Umbilical cord (tissue), 2 donors: ENCODE results near the gene HMGB2. TPM values are rescaled to one million over a fixed set of nuclear protein-coding genes. Genes with fewer than 3 reads are reported as not detected.

Experiments
- DNase-seq: peaks from one replicate; pipeline ENCODE4 v3.0.0-alpha.2; 2015; ENCODE audit warnings: low spot score
- total RNA-seq: library from RNA; depleted of rRNA; stranded (reverse); fragments of >200 nt; gene quantifications from one replicate; pipeline ENCODE4 v1.2.3, GENCODE V29; 2014; ENCODE audit warnings: low replicate concordance; ENCODE audit not compliant: insufficient read depth

The HMGB2 gene
- total RNA-seq, 1 donor from 2014 or later = 62.4 TPM

GRCh38 chr4:173334891-173335752, 964 bp upstream of the HMGB2 start:
- peak; percentile 87 for DNase-seq

- peak; percentile 71 for DNase-seq
Measured at GRCh38 chr4:173333658-173334084, 487 bp downstream of the HMGB2 start.

- peak; percentile 44 for DNase-seq
Measured at GRCh38 chr4:173332963-173333657, 1.0 kb downstream of the HMGB2 start.

GRCh38 chr4:173332021-173332487, 2.1 kb downstream of the HMGB2 start:
- DNase-seq = peak; percentile 13

- no peak for DNase-seq
Measured at GRCh38 chr4:173330590-173330989, 3.6 kb downstream of the HMGB2 start.

- no peak for DNase-seq
Measured at GRCh38 chr4:173328236-173328901, 5.8 kb downstream of the HMGB2 start.

- DNase-seq = no peak
Measured at GRCh38 chr4:173325007-173325736, 9.0 kb downstream of the HMGB2 start.

- peak; percentile 13 for DNase-seq
Measured at GRCh38 chr4:173319696-173320095, 14.5 kb downstream of the HMGB2 start.

- DNase-seq = peak; percentile 46
Measured at GRCh38 chr4:173318648-173319211, 15.4 kb downstream of the HMGB2 start.

- no peak for DNase-seq
Measured at GRCh38 chr4:173318240-173318639, 15.9 kb downstream of the HMGB2 start.

GRCh38 chr4:173317004-173317403, 17.2 kb downstream of the HMGB2 start:
- DNase-seq = no peak

- DNase-seq = no peak
Measured at GRCh38 chr4:173316060-173316459, 18.1 kb downstream of the HMGB2 start.

- no peak for DNase-seq
Measured at GRCh38 chr4:173314715-173315114, 19.4 kb downstream of the HMGB2 start.

- DNase-seq = no peak
Measured at GRCh38 chr4:173311368-173311767, 22.8 kb downstream of the HMGB2 start.

- DNase-seq = no peak
Measured at GRCh38 chr4:173307778-173308177, 26.4 kb downstream of the HMGB2 start.

GRCh38 chr4:173301518-173302201, 32.5 kb downstream of the HMGB2 start:
- DNase-seq = peak; percentile 58

GRCh38 chr4:173294444-173294843, 39.7 kb downstream of the HMGB2 start:
- no peak for DNase-seq

GRCh38 chr4:173293663-173294062, 40.5 kb downstream of the HMGB2 start:
- DNase-seq = no peak

- no peak for DNase-seq
Measured at GRCh38 chr4:173291899-173292298, 42.3 kb downstream of the HMGB2 start.

GRCh38 chr4:173289353-173289727, 44.8 kb downstream of the HMGB2 start:
- peak; percentile 91 for DNase-seq
